Measurements from ENCODE around the gene EPB41L1.
"Not testable (repeated sequence)": the region's sequence is repeated elsewhere in the genome, so short reads cannot be mapped to it uniquely, and the experiment has no call there.

Gene EPB41L1

GRCh38 chr20:36121981-36122930 is 32.3 kb upstream of the EPB41L1 start:
- no peak overlapping the region for H3K4me3 ChIP-seq (ENCODE audit: low read length)
- no peak for DNase-seq (ENCODE audit: low read depth, low spot score)

DNA sequence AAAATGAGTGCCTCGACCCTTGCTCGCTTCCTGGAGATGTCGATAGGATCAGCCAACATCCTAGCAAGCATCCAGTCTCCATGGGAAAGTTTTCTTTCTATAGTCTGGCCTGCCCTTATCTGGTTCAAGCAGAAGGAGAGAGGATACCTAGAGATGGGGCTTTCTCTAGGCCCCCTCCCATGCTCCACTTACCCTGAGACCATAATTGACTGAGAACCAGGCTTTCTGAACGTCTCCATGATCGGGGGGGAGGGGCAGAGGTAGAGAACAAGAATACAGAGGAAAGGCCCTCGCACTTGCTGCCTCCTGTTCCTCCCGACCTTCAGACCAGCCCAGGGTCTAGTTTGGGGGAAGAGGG is 31.6 kb upstream of the EPB41L1 start:
- no peak for DNase-seq (ENCODE audit: low read depth, low spot score)
- no peak overlapping the region for H3K4me3 ChIP-seq (ENCODE audit: low read length)

- no peak for DNase-seq (ENCODE audit: low read depth, low spot score)
- no peak overlapping the region for H3K4me3 ChIP-seq (ENCODE audit: low read length)
Observed at GRCh38 chr20:36125097-36125496, 29.4 kb upstream of the EPB41L1 start.

DNA sequence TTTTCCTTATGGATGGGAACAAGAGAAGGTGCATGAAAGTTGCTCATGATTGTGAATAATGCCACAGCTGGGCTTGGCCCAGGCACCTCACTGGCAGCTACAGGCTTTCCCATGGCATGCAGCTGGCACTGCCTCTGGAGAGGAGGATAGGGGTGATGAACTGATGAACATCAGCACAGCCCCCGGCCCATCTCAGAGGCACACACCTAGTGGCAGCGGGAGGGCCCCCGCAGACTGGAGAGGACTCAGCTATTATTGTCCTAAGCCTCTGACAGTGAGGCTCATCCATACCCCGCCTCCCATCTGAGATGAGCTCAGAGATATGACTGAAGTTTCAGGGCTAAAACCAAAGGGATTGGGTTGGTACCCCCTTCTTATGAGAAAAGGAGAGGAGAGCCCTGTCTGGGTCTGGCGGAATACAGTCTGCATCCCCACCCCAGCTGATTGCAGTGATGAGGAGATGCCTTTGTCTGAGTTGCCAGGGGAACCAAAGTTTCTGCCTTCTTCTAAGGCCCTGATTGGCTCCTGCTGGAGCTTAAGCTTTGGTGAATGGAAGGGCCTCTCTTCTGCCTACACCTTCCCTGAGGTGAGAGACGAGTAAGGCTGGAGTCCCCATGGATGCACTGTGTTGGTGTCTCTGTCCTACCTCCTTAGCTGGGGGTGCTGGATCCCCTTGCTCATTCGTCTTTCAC is 27.6 kb upstream of the EPB41L1 start:
- H3K4me3 ChIP-seq (ENCODE audit: low read length), result no peak overlapping the region
- DNase-seq (ENCODE audit: low read depth, low spot score), result no peak

GRCh38 chr20:36128463-36129159 is 25.9 kb upstream of the EPB41L1 start:
- H3K4me3 ChIP-seq (ENCODE audit: low read length), result no peak overlapping the region
- no peak for DNase-seq (ENCODE audit: low read depth, low spot score)

GRCh38 chr20:36129160-36129543 is 25.4 kb upstream of the EPB41L1 start:
- no peak for DNase-seq (ENCODE audit: low read depth, low spot score)
- no peak overlapping the region for H3K4me3 ChIP-seq (ENCODE audit: low read length)

DNA sequence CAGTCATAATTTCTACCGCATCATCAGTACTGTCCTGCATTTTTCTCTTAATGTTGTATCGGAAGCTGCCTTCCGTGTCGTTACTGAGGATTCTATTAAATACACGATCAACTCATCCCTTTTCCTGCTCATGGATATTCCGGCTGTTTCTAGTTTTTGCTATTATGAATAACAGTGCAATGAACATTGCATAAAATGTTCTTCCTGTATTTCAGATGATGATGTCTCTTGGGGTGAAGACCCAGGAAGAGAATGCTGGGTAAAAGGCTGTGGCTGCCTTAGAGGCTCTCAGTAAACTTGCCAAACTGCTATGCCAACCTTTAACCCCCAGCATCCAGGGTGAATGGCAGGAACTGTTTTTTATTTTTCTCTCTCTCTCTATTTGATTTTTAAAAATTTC is 24.1 kb upstream of the EPB41L1 start:
- no peak for DNase-seq (ENCODE audit: low read depth, low spot score)

GRCh38 chr20:36132802-36133211 is 21.7 kb upstream of the EPB41L1 start:
- H3K4me3 ChIP-seq (ENCODE audit: low read length), result no peak overlapping the region
- DNase-seq (ENCODE audit: low read depth, low spot score), result no peak

More for the DNA sequence above, 24.1 kb upstream of the EPB41L1 start:
- H3K4me3 ChIP-seq (ENCODE audit: low read length), result no peak overlapping the region

DNA sequence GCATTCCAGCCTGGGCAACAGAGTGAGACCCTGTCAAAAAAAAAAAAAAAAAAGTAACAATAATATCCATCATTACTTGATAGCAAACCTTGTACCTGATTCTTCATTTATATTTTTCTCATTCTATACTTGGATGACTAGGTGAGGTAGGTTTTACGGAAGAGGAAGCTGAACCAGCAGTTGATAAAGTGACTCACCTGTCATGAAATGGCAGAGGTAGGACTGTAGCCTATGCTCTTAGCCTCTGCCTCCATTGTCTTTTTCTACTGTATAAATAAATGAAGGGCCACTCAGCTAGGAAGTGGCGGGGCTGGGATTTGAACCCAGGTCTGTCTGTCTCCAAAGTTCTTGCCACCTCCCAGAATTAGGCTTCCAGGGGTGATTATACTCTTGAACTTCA is 20.7 kb upstream of the EPB41L1 start:
- DNase-seq (ENCODE audit: low read depth, low spot score), result no peak
- no peak overlapping the region for H3K4me3 ChIP-seq (ENCODE audit: low read length)

GRCh38 chr20:36135159-36135558 is 19.4 kb upstream of the EPB41L1 start:
- H3K4me3 ChIP-seq (ENCODE audit: low read length), result no peak overlapping the region
- no peak for DNase-seq (ENCODE audit: low read depth, low spot score)

- no peak for DNase-seq (ENCODE audit: low read depth, low spot score)
- no peak overlapping the region for H3K4me3 ChIP-seq (ENCODE audit: low read length)
Observed at GRCh38 chr20:36135821-36136220, 18.7 kb upstream of the EPB41L1 start.

- not testable (repeated sequence) for H3K4me3 ChIP-seq (ENCODE audit: low read length); DNase-seq (ENCODE audit: low read depth, low spot score)
Observed at GRCh38 chr20:36137313-36137712, 17.2 kb upstream of the EPB41L1 start.

- no peak overlapping the region for H3K4me3 ChIP-seq (ENCODE audit: low read length)
- no peak for DNase-seq (ENCODE audit: low read depth, low spot score)
Observed at GRCh38 chr20:36141310-36141709, 13.2 kb upstream of the EPB41L1 start.

GRCh38 chr20:36144336-36144735 is 10.2 kb upstream of the EPB41L1 start:
- no peak for DNase-seq (ENCODE audit: low read depth, low spot score)
- H3K4me3 ChIP-seq (ENCODE audit: low read length), result no peak overlapping the region

DNA sequence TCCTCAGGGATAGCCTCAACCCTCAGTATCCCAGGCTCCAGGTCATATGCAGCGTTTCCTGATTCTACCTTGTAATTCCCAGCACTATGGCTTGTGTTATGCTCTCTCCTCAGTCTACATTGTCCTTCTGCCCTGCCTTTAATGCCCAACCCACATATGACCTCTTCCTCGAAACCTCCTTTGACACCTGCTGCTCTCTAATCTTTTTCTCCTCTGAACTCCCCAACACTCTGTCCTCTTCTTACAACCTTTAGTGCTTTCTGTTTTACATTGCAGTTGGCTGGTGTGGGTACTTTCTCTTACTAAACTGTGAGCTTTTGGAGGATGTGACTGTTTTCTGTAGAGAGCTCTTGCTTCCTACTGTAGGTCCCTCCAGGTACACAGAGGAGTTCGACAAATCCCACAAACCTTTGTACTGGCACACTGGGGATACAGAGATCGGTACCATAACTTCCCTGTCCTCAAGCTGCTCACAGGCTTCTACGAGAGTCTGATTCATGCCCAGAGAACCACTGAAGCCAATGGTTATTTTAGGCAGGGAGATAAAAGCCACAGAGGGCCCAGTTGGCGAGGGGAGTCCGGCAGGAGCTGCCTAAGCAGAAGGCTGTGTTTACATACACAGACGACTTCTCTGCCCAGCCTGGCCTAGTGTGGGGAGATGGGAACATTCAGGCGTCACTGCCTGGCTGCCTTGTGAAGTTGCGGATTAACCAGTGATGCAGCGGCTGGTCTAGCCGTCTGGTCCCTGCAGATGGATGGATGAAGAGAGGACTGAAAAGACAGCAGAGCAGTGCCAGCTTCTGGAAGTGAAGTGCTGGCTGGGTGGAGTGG is 8.4 kb upstream of the EPB41L1 start:
- DNase-seq (ENCODE audit: low read depth, low spot score), result no peak
- H3K4me3 ChIP-seq (ENCODE audit: low read length), result no peak overlapping the region

- H3K4me3 ChIP-seq (ENCODE audit: low read length), result no peak overlapping the region
- DNase-seq (ENCODE audit: low read depth, low spot score), result no peak
Observed at GRCh38 chr20:36147690-36148089, 6.8 kb upstream of the EPB41L1 start.

- no peak for DNase-seq (ENCODE audit: low read depth, low spot score)
- no peak overlapping the region for H3K4me3 ChIP-seq (ENCODE audit: low read length)
Observed at GRCh38 chr20:36148439-36148838, 6.1 kb upstream of the EPB41L1 start.

GRCh38 chr20:36149012-36149411 is 5.5 kb upstream of the EPB41L1 start:
- DNase-seq (ENCODE audit: low read depth, low spot score), result no peak
- H3K4me3 ChIP-seq (ENCODE audit: low read length), result no peak overlapping the region

GRCh38 chr20:36149469-36149868 is 5.1 kb upstream of the EPB41L1 start:
- DNase-seq (ENCODE audit: low read depth, low spot score), result no peak
- H3K4me3 ChIP-seq (ENCODE audit: low read length), result no peak overlapping the region
